Stimulated activated CD4-positive, alpha-beta T cell treated with anti-CD3 and anti-CD28 coated beads, TNF-alpha, amount 100 ng/mL, for 48 hours (primary cell): Measurements from ENCODE around the gene MCC.

Experiments
- DNase-seq, 3 donors: peaks; one replicate each; pipeline ENCODE4 v3.0.0-alpha.2; 2020; ENCODE audit warnings: low read depth in 3 of 3

MCC gene

GRCh38 chr5:113224605-113225065 is 263.6 kb downstream of the MCC start:
- no peak for DNase-seq

DNA sequence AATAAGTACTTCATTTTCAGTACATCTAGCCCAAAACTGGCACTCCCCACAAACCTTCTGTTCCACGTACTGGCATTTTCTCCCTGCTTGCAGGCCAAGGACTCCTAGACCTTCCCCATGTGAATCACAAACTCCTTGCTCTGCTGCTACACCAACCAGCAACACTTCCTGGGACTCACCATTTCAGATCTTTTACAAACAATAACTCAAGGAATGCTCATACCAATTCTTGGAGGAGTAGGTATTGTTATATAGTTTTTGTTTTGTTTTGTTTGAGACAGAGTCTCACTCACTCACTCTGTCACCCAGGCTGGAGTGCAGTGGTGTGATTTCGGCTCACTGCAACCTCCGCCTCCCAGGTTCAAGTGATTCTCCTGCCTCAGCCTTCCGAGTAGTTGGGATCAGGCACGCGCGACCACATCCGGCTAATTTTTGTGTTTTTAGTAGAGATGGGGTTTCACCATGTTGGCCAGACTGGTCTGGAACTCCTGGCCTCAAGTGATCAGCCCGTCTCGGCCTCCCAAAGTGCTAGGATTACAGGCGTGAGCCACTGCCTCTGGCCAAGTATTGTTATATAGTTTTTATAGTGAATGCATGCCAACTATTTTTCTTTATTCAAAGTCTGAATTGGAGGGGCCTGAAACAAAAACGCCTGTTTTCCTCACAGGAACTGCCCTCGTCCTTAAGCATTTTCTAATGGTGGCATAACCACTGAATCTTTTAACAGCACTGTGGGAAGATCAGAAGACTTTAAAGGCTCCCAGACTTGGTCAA is 264.2 kb downstream of the MCC start:
- no peak for DNase-seq

- DNase-seq = no peak
Observed at GRCh38 chr5:113223315-113223714, 264.9 kb downstream of the MCC start.

DNA sequence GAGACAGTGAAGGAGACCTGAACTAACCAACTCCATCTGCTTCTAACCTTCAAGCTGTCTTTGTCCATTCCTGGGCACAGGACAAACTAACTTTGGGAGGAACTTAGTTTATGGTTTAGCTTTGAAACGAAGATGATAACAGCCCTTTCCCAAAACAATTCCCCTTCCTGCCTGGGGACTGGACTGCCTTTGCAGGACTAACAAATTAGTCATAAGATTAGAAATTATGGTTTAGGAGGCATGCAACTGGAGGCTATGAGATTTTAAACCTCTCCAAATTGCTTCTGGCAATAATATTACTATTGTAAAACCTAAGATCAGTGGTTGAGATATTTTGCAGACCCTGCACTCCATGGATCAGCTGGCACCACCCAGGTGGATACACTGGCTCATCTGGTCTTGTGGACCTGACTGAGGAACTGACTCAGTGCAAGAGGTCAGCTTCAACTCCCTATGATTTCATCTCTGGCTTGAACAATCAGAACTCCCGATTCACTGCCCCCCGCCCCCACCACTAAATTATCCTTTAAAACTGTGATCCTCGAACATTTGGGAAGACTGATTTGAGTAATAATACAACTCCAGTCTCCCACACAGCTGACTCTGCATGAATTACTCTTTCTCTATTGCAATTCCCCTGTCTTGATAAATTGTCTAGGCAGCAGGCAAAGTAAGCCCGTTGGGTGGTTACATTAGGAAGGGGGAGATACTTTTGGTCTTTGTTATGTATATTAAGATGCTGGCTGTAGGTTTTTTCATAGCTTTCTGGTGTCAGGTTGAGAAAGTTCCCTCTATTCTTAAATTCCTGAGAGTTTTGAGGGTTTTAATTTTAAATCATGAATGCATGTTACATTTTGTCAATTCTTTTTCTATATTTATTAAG is 266.7 kb downstream of the MCC start:
- no peak for DNase-seq

DNA sequence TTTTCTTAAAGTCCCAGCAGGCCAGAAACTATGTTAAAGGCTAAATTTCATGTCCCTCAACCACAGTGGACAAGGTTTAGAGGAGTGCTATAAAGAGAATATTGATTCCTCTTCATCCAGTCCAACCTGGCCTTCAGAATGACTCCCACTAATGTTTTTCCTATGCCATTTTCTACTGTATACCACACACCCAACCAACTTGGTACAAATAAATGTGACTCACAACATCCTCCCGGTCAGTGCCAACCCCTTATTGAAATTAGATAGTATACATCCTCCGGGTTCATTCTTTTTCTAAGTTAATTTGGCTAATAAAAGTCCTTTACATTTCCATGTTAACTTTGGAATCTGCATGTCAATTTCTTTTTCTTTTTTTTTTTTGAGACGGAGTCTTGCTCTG is 268.6 kb downstream of the MCC start:
- no peak for DNase-seq

- DNase-seq = no peak
Observed at GRCh38 chr5:113218906-113219517, 269.2 kb downstream of the MCC start.

- no peak for DNase-seq
Observed at GRCh38 chr5:113218200-113218599, 270.1 kb downstream of the MCC start.

DNA sequence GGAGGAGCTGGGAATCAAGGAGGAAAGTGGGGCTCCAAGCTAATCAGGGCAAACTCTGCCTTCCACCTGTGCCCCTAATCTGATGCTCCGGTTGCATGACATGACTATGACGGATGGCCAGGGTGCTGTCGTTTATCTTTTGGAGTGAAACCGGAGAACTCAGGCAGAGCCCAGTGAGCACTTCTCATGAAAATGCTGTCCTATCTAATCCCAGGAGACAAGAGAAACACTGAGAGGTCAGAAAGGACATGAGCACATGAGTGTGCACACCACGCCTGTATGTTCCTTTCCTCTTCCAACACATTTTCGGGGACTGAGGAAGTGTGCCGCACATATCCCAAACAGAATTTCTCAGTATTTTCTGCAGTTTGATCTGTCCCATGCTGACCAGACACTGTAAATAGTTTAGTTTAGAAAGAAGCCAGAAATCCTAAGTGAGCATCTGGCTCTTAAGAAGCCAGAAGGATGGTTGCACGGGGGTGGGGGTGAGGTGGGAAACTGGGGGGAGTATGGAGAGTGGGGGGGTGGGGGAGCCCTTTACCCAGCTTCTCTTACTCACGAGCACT is 270.6 kb downstream of the MCC start:
- no peak for DNase-seq

- DNase-seq = no peak
Observed at GRCh38 chr5:113216545-113216944, 271.7 kb downstream of the MCC start.

DNA sequence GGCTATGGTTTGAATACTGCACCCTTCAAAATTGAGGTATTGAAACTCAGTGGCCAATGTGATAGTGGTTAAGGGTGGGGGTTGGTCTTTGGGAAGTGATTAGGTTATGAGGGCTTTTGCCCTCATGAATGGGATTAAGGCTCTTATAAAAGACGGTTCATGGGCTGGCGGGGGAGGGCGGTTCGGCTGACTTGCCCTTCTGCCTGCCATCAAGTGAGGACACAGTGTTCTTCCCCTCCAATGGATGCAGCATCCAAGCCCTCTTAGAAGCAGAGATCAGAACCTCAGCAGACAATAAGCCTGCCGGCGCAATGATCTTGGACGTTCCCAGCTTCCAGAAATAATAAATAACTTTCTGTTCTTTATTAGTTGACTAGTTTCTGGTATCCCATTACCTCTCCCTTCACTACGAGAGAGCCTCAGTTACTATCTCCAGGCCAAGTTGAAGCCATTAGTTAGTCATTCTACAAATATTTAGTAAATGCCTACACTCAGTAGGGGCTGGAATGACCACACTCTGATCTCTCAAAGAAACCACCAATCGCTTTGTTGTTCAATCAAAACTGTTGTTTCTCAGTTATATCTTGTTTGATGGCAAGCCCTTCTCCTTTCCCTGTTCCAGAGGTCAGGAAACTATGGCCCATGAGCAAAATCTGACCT is 272.7 kb downstream of the MCC start:
- no peak for DNase-seq

- no peak for DNase-seq
Observed at GRCh38 chr5:113214606-113215323, 273.5 kb downstream of the MCC start.

DNA sequence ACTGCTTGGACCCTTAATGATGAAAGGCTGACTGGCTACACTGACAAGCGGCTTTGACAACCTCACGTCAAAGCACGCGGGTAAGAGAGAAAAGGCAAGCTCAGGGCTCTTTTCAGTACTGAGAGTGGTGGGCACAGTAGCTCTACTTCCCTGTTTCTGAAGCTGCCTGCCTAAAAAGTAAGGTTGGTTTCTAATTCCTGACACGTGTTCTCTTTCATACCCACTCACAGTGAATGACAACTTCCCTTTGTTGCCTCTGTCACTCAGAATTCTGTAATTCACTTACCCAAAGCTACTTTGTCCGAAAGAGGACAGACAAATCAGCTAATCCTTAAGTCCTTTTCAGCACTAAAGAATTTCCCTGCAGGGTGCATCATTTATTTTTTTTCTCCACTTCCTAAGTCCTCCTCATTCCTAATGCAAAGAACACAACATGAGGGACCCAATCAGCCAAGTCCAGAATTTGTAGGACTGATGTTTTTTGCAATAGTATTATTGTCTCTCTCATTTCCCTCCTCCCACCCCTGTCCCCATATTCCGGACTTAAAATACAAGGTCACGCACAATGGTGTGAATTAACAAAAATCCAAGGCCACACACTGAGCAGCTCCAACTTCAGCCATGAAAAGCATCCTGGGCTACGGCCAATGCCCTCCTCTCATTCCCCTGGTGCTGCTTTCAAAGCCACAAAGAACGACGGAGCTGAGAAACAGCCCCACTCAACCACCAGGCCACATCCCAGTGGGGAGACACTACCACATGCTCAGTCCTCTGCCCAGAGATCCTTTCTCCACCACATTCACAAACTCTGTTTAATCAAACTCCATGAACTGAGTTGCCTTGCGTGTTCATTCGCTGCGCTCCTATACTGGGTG is 274.5 kb downstream of the MCC start:
- DNase-seq = no peak

GRCh38 chr5:113212244-113212920 is 275.9 kb downstream of the MCC start:
- no peak for DNase-seq

GRCh38 chr5:113209498-113209897 is 278.8 kb downstream of the MCC start:
- DNase-seq = no peak

GRCh38 chr5:113205807-113206206 is 282.4 kb downstream of the MCC start:
- DNase-seq = no peak

DNA sequence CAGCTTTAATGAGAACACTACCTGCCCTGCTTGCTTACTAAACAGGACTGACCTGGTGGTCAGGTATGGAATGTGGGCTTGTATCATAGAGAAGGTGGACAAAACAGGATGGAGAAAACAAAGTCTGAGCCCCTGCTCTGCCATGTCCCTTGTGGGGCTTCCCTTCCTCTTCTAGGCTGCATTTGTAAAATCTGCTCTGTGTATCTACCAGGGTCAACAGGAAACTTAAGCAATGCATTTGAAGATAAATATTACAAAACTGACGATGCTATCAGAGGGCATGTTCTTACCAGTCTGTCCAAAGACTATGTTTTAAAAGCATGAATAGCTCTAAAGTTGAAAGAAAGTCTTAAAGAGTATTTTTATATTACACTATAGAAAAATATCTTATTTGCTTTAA is 282.9 kb downstream of the MCC start:
- no peak for DNase-seq

DNA sequence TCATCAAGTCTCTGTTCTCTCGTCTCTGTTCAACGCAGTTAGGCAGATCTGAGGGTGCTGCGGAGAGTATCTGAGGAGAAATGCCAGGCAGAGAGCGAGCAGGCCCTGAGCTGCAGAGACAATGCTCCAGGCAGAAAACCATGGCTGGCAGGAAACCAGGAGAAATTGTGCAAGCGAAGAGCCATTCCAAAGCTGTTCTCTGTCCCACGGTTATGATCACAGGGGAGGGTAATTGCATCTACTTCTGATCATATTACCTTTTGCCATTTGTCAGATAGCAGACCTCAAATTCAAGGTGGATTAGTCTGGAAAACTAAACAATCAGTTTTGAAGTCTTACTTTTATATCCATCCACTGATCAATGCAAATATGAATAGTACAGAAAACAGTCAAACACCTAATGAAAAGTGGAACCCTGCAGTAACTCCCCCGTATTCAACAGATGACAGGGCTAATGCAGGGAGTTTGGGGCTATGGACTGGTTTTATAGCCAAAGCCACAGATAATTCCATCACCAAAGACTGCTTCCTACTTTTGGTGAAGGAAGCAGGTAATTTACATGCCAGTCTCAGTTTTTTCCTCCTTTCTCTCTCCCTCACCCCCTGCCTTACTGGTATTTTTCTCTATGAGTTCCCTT is 283.6 kb downstream of the MCC start:
- no peak for DNase-seq

DNA sequence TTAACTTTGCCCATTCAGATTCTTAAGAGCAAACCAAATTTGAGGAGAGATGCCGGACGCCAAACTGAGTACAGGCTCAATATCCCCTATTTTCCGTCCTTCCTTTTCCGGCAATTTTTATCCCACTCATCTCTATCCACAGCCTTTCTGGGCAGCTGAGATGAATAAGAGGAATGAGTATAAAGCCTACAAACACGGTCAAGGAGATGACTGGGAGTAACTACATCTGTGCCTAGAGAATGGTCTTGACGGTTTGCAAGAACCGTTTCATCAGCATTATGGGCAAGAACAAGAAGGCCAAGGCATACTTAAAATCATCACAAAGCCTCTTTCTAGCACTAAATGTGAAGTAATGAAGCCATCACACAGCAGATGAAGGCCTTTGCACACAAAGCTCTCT is 284.3 kb downstream of the MCC start:
- no peak for DNase-seq
